CD8-positive, alpha-beta memory T cell (primary cell): Measurements from ENCODE around the gene MACROD1. TPM values are rescaled to one million over a fixed set of nuclear protein-coding genes. Genes with fewer than 3 reads are reported as not detected.

Experiments
- CTCF ChIA-PET: fragments of 350-600 bp; sonication (Branson Sonifier 250); formaldehyde crosslinking; loops from one replicate; lab custom pipeline; 2021; ENCODE audit warnings: antibody characterized with exemption; lab: Charles Lee
- POLR2A ChIA-PET: fragments of 350-600 bp; sonication (Branson Sonifier 250); formaldehyde crosslinking; loops from one replicate; lab custom pipeline; 2021; ENCODE audit warnings: antibody characterized with exemption; lab: Charles Lee
- DNase-seq, 5 donors: peaks; one replicate each; pipeline versions ENCODE4 v3.0.0 to v3.0.0-alpha.2; 2020 to 2022; ENCODE audit warnings: mixed read lengths in 1 of 5
- H3K27ac ChIP-seq: one replicate; pipeline ENCODE4 v1.7.0; 2013; ENCODE audit warnings: low read depth, mild to moderate bottlenecking, low read length, moderate library complexity
- H3K27me3 ChIP-seq: 2 replicates; pipeline ENCODE4 v1.7.0; 2013; ENCODE audit warnings: low read length, mild to moderate bottlenecking; ENCODE audit not compliant: insufficient read depth, poor library complexity, severe bottlenecking
- H3K36me3 ChIP-seq: 2 replicates; pipeline ENCODE4 v1.7.0; 2013; ENCODE audit warnings: mild to moderate bottlenecking, low read length, moderate library complexity; ENCODE audit not compliant: insufficient read depth
- H3K4me1 ChIP-seq: 2 replicates; pipeline ENCODE4 v1.7.0; 2013; ENCODE audit warnings: mild to moderate bottlenecking, low read length, moderate library complexity; ENCODE audit not compliant: insufficient read depth
- H3K4me3 ChIP-seq: 2 replicates; pipeline ENCODE4 v1.7.0; 2013; ENCODE audit warnings: mild to moderate bottlenecking, low read length
- H3K9me3 ChIP-seq: 2 replicates; pipeline ENCODE4 v1.7.0; 2013; ENCODE audit warnings: mild to moderate bottlenecking, low read length
- H3K27ac Mint-ChIP-seq, 8 donors: one replicate each; pipeline ENCODE4 v1.8.0; 2020 to 2021; ENCODE audit warnings: mixed read lengths in 8 of 8, mild to moderate bottlenecking in 6 of 8, inconsistent platforms in 3 of 8, moderate library complexity in 3 of 8
- H3K27me3 Mint-ChIP-seq, 2 donors: one replicate each; pipeline ENCODE4 v1.8.0; 2020 to 2021; ENCODE audit warnings: mixed read lengths in 2 of 2, mild to moderate bottlenecking in 1 of 2, moderate library complexity in 1 of 2
- H3K36me3 Mint-ChIP-seq, 3 donors: one replicate each; pipeline ENCODE4 v1.8.0; 2020 to 2021; ENCODE audit warnings: mixed read lengths in 3 of 3, inconsistent platforms in 1 of 3, mild to moderate bottlenecking in 1 of 3
- H3K4me1 Mint-ChIP-seq, 3 donors: one replicate each; pipeline ENCODE4 v1.8.0; 2020 to 2021; ENCODE audit warnings: mixed read lengths in 3 of 3, inconsistent platforms in 1 of 3, mild to moderate bottlenecking in 1 of 3
- H3K4me3 Mint-ChIP-seq, 7 donors: one replicate each; pipeline ENCODE4 v1.8.0; 2020 to 2021; ENCODE audit warnings: mixed read lengths in 7 of 7, mild to moderate bottlenecking in 6 of 7, moderate library complexity in 4 of 7, inconsistent platforms in 2 of 7
- H3K9me3 Mint-ChIP-seq, 5 donors: one replicate each; pipeline ENCODE4 v1.8.0; 2020 to 2022; ENCODE audit warnings: mixed read lengths in 5 of 5, mild to moderate bottlenecking in 3 of 5, moderate library complexity in 2 of 5, inconsistent platforms in 1 of 5
- polyA plus RNA-seq: library from polyadenylated mRNA; unstranded; fragments of 300-500 nt; fragmentation: Illumina TruSeq; gene quantifications from one replicate; pipeline ENCODE4 v1.2.3, GENCODE V29; 2021
- total RNA-seq, 2 experiments: library from RNA; stranded (reverse); gene quantifications; one replicate each; pipeline ENCODE4 v1.2.3, GENCODE V29; 2021

Gene MACROD1
- total and polyA plus RNA-seq, 3 experiments from 2014 or later = 9.2 to 25.5 (median 19.6) TPM

DNA sequence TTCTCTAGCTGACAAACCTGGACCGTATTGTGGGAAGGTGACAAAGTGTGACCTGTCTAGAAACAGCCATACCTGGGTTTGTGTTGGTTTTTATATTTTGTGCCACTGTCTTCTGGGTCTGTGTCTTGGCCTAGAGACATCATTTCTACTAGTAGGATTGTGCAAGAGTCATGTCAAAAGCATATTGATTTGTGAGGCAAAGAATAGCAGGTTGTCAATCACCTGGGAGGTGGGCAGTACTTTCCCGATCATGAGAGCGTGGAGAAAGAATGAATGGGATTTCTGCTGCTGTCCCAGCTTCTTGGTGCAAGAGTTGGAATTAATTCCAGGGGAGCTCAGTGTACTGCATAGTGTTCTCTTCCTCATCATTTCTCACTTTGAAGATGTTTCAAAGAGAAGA lies 35.6 kb upstream of the MACROD1 start:
- Histone ChIP-seq H3K36me3 (peaks cover 53% of the 10 kb centered on the region), H3K27ac (no peak overlapping the region), H3K4me3 (no peak overlapping the region), H3K27me3 (no peaks in the 10 kb centered on the region), H3K4me1 (peaks cover 25% of the 10 kb centered on the region), H3K9me3 (no peaks in the 10 kb centered on the region)
- H3K9me3 Mint-ChIP-seq = no peaks in the 10 kb centered on the region
- DNase-seq = no peak
- peak overlapping the region in 4 of 8 donors; percentile 4 to 88 (median 36) for H3K27ac Mint-ChIP-seq
- ChIA-PET CTCF (interaction anchor here (0.7 to 10.4 kb wide), 4 partner anchors 101 to 256 kb away, joined by 3 to 281 read pairs (median 4); partner anchors contain the start of genes CATSPERZ, ESRRA, PRDX5 and TRMT112), POLR2A (interaction anchor here (0.7 kb wide), 1 partner anchor 28 kb away, joined by 3 read pairs; no protein-coding TSS in a partner anchor)
- H3K4me3 Mint-ChIP-seq = no peak overlapping the region
- peaks cover 20 to 29% (median 21%) of the 10 kb centered on the region in 3 donors for H3K4me1 Mint-ChIP-seq
- H3K27me3 Mint-ChIP-seq = no peaks in the 10 kb centered on the region
- peaks cover 19 to 73% (median 23%) of the 10 kb centered on the region in 3 donors for H3K36me3 Mint-ChIP-seq

DNA sequence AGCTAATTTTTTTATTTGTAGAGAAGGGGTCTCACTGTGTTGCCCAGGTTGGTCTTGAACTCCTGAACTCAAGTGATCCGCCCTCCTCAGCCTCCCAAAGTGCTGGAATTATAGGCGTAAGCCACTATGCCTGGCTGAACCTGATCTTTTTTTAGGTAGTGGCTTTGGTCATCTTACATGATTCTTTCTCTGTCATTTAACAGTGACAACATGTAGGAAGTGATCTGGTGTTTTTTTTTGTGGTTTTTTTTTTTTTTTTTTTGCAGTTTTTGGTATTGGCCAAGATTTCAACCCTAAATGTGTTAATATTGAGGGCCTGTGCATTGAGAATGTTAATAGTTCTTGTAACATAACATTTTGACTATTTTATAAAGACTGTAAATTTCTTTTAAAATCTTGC lies 32.6 kb upstream of the MACROD1 start:
- POLR2A ChIA-PET = no interaction called here

DNA sequence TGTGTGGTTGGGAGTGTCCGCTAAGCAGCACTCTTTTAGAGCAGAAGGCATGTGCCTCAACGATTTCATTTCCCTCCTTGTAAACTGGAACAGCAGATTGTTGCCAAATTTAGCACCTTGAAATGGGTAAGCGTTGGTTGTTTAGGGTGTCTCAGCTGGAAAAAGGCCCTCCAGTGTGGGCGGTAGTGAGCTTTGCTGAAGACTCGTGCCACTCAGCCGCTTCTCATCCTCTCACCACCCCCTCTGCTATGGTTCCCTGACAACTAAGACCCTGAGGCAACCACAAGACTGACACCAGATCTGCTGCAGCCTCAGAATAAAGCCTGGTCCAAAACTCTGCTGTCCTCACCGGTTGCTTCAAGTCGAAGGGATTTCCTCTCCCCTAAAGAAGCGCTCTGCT lies 30.7 kb upstream of the MACROD1 start:
- POLR2A ChIA-PET = interaction anchor here (0.6 kb wide), 1 partner anchor 11 kb away, joined by 3 read pairs; no protein-coding TSS in a partner anchor

More for the DNA sequence above, 32.6 kb upstream of the MACROD1 start:
- Histone ChIP-seq H3K36me3 (peaks cover 73% of the 10 kb centered on the region), H3K27ac (no peak overlapping the region), H3K27me3 (no peaks in the 10 kb centered on the region), H3K9me3 (no peaks in the 10 kb centered on the region), H3K4me3 (no peak overlapping the region), H3K4me1 (no peaks in the 10 kb centered on the region)
- H3K4me1 Mint-ChIP-seq = peaks cover under 1 to 5% (median 4%) of the 10 kb centered on the region in 3 donors
- H3K27me3 Mint-ChIP-seq = no peaks in the 10 kb centered on the region
- no peak overlapping the region for H3K4me3 Mint-ChIP-seq
- H3K27ac Mint-ChIP-seq = peak overlapping the region in 2 of 8 donors; percentile 12 to 61
- H3K36me3 Mint-ChIP-seq = peaks cover 22 to 90% (median 25%) of the 10 kb centered on the region in 3 donors
- no peaks in the 10 kb centered on the region for H3K9me3 Mint-ChIP-seq
- no peak for DNase-seq
- CTCF ChIA-PET = interaction anchor here (1.8 to 2.4 kb wide), 2 partner anchors 11 to 102 kb away, joined by 4 to 5 read pairs; no protein-coding TSS in a partner anchor

DNA sequence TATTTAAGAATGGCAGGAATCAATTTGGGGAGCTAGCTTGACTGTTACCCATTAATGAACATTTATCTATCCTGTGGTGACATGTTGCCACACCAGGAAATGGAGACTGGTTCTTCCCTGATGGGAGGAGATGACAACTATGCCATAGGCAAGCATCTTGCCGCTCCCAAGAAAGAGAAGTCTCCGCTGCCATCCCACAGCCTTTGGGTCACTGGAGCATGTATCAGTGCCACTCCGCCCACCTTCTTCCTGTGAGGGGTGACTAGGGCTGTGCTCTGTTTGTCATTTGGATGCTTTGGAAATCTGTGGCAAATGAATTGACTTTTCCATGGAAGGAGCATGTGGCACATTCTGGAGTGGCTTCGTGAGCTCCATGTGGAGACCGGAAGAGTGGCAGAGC lies 26.5 kb upstream of the MACROD1 start:
- Histone ChIP-seq H3K4me3 (no peak overlapping the region), H3K27me3 (no peaks in the 10 kb centered on the region), H3K27ac (no peak overlapping the region), H3K4me1 (peaks cover 19% of the 10 kb centered on the region), H3K9me3 (no peaks in the 10 kb centered on the region), H3K36me3 (peaks cover 49% of the 10 kb centered on the region)
- peaks cover 13 to 65% (median 14%) of the 10 kb centered on the region in 3 donors for H3K36me3 Mint-ChIP-seq
- H3K4me3 Mint-ChIP-seq = no peak overlapping the region
- H3K9me3 Mint-ChIP-seq = no peaks in the 10 kb centered on the region
- no peak for DNase-seq
- CTCF ChIA-PET = interaction anchor here (1.3 to 1.4 kb wide), 2 partner anchors 14 to 112 kb away, joined by 4 read pairs; partner anchors contain the start of gene FERMT3
- H3K27me3 Mint-ChIP-seq = no peaks in the 10 kb centered on the region
- POLR2A ChIA-PET = no interaction called here
- peak overlapping the region in 4 of 8 donors; percentile 14 to 35 (median 18) for H3K27ac Mint-ChIP-seq
- peaks cover 14 to 31% (median 29%) of the 10 kb centered on the region in 3 donors for H3K4me1 Mint-ChIP-seq

More for the DNA sequence above, 30.7 kb upstream of the MACROD1 start:
- no peaks in the 10 kb centered on the region for H3K27me3 ChIP-seq
- Mint-ChIP-seq H3K9me3 (no peaks in the 10 kb centered on the region), H3K27me3 (no peaks in the 10 kb centered on the region), H3K27ac (peak overlapping the region in 3 of 8 donors; percentile 19 to 52 (median 19)), H3K4me1 (peaks cover 5 to 13% (median 13%) of the 10 kb centered on the region in 3 donors), H3K36me3 (peaks cover 19 to 86% (median 20%) of the 10 kb centered on the region in 3 donors), H3K4me3 (no peak overlapping the region)
- no peak for DNase-seq
- no peak overlapping the region for H3K27ac ChIP-seq
- no peaks in the 10 kb centered on the region for H3K9me3 ChIP-seq
- H3K4me3 ChIP-seq = no peak overlapping the region
- H3K4me1 ChIP-seq = peaks cover 5% of the 10 kb centered on the region
- CTCF ChIA-PET = interaction anchor here (2.4 to 2.6 kb wide), 2 partner anchors 9 to 104 kb away, joined by 5 to 11 read pairs; partner anchors contain the start of gene FERMT3
- H3K36me3 ChIP-seq = peaks cover 68% of the 10 kb centered on the region

DNA sequence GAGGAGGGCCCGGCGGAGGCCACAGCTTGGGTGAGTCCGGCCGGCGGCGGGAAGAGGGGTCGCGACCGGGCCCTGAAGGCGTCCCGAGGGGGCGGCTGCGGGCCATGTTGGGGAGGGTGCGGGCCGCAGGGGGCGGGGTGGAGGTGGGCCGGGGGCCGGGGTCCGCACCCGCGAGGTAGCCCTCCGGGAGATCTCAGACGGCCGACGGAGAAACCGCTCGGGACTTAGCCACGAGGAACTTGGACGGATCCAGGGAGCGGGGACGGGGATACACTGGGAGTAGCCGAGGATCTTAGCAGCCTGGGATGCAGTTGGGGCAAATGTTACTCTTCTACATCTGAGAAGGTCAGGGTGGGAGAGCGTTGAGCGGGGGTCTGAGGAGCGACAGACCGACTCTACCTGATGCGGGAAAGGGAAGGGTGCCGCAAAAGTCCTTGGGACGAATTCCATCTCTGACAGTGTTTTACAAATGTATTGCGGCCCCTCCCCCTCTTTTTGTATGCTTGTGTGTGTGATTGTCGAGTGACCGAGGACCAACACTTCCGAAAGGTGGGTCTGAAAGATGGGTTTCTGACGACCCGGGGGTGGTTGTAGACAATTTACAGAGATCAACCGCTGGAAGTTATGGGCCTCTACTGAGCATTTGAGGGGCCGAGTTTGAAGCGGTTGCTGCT lies 20.7 kb upstream of the MACROD1 start:
- Histone ChIP-seq H3K4me1 (peaks cover 26% of the 10 kb centered on the region), H3K9me3 (no peaks in the 10 kb centered on the region), H3K27me3 (no peaks in the 10 kb centered on the region), H3K27ac (no peak overlapping the region), H3K36me3 (no peaks in the 10 kb centered on the region), H3K4me3 (no peak overlapping the region)
- CTCF ChIA-PET = interaction anchor here (0.9 to 4.0 kb wide), 15 partner anchors 11 to 186 kb away, joined by 3 to 34 read pairs (median 5); partner anchors contain the start of genes FERMT3, NUDT22 and TRPT1
- peaks cover 28 to 45% (median 32%) of the 10 kb centered on the region in 3 donors for H3K4me1 Mint-ChIP-seq
- peak overlapping the region in 1 of 8 donors; percentile 83 for H3K27ac Mint-ChIP-seq
- DNase-seq = peak in 3 of 5 donors; percentile 26 to 54 (median 45)
- peaks cover 0 to 5% of the 10 kb centered on the region in 2 donors for H3K27me3 Mint-ChIP-seq
- H3K36me3 Mint-ChIP-seq = peaks cover 0 to 16% (median 0%) of the 10 kb centered on the region in 3 donors
- POLR2A ChIA-PET = interaction anchor here (0.6 to 4.9 kb wide), 11 partner anchors 19 to 385 kb away, joined by 3 to 53 read pairs (median 6); partner anchors contain the start of genes BAD, DNAJC4, FERMT3 and FKBP2
- H3K9me3 Mint-ChIP-seq = no peaks in the 10 kb centered on the region
- H3K4me3 Mint-ChIP-seq = no peak overlapping the region

DNA sequence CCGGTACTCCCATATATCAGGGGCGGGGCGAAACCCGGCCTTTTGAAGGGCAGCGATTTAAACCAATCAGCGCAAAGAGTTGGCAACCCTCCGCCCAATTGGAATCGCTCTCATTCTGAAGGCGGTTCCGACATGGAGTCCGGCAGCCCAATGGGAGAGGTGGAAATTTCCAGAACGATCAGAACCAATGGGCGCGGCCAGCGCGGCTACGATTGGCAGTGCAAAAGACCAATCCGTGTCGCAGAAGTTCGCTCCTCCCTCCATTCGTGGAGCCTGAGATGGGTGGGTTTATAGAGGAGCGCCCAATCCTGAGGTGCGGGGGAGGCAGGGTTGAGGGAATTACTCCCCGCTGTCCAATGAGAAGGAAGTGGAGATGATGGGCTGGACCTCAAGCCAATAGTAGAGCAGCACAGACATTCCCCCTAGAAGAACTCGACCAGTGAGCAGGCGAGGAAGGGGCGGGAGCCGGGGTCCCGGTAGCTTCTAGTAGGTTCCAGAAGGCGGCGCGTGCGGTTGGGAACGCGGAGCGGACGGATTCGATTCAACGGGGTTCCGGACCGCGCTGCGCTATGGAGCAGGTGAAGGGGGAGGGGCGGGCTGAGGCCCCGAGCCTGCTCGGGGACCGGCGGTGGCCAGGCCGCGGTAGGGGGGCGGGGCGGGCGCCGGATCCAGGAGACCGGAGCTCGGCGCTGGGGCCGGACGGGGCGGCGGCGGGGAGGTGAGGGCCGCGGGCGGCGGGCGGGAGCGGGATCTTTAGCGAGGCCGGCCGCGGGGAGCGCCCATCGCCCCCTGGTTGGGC lies 20.0 kb upstream of the MACROD1 start, which contains the start of gene STIP1:
STIP1 (plus strand) TSS at position 479 of the 799 bp plus-strand sequence; CDS start at position 570, 91 bp downstream.
- H3K27ac ChIP-seq = peak within 1 kb of the TSS; percentile 76
- Mint-ChIP-seq H3K27ac (peak within 1 kb of the TSS; percentile 83 to 99 (median 96)), H3K4me1 (peaks cover 28 to 48% (median 32%) of the 10 kb centered on the region in 3 donors), H3K9me3 (no peaks in the 10 kb centered on the region), H3K27me3 (peaks cover 0 to 5% of the 10 kb centered on the region in 2 donors), H3K36me3 (peaks cover 0 to 16% (median 0%) of the 10 kb centered on the region in 3 donors), H3K4me3 (peak within 1 kb of the TSS in 5 of 7 donors; percentile 89 to 100 (median 94))
- no peaks in the 10 kb centered on the region for H3K27me3 ChIP-seq
- H3K4me1 ChIP-seq = peaks cover 32% of the 10 kb centered on the region
- no peaks in the 10 kb centered on the region for H3K36me3 ChIP-seq
- POLR2A ChIA-PET = interaction anchor here (0.6 to 4.9 kb wide), 15 partner anchors 20 to 384 kb away, joined by 3 to 53 read pairs (median 6); partner anchors contain the start of genes BAD, DNAJC4, FERMT3 and FKBP2
- no peaks in the 10 kb centered on the region for H3K9me3 ChIP-seq
- CTCF ChIA-PET = interaction anchor here (0.6 to 2.5 kb wide), 14 partner anchors 10 to 660 kb away, joined by 3 to 15 read pairs (median 4); partner anchors contain the start of genes COX8A, FERMT3, NUDT22 and TRMT112
- H3K4me3 ChIP-seq = peak within 1 kb of the TSS; percentile 76
- peak; percentile 96 to 100 (median 99) for DNase-seq

DNA sequence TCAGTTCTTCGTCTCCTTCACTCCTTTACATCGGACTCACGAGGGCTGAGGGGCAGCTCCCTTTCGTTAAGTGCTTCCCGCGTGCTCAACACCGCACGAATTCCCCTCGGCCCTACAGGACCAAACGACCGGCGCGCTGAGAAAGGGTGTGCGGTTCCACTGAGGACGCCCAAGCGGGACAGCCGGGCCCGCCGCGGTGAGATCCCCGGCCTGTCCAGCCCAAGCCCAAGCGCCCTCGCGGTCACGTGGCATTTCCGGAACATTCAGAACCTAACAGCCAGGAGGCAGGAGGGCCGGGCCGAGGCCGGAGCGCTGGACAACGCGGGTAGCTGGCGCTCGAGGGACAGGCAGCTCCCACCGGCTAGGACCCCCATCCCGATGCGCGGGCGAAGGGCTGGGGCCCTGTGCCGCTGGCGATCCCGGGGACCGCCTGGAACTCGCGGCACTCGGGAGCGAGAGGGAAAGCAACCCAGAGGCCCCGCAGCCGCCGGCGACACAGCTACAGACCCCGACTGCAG lies 19.3 kb upstream of the MACROD1 start:
- CTCF ChIA-PET = interaction anchor here (0.6 to 2.5 kb wide), 15 partner anchors 10 to 660 kb away, joined by 3 to 15 read pairs (median 4); partner anchors contain the start of genes COX8A, FERMT3, NUDT22 and TRMT112

More for the DNA sequence above, 19.3 kb upstream of the MACROD1 start:
- Histone ChIP-seq H3K4me3 (peak overlapping the region; percentile 76), H3K36me3 (no peaks in the 10 kb centered on the region), H3K27ac (peak overlapping the region; percentile 76), H3K4me1 (peaks cover 33% of the 10 kb centered on the region), H3K9me3 (no peaks in the 10 kb centered on the region), H3K27me3 (no peaks in the 10 kb centered on the region)
- peaks cover 0 to 5% of the 10 kb centered on the region in 2 donors for H3K27me3 Mint-ChIP-seq
- peaks cover 26 to 44% (median 26%) of the 10 kb centered on the region in 3 donors for H3K4me1 Mint-ChIP-seq
- no peak for DNase-seq
- no peaks in the 10 kb centered on the region for H3K9me3 Mint-ChIP-seq
- peaks cover 0 to 12% (median 0%) of the 10 kb centered on the region in 3 donors for H3K36me3 Mint-ChIP-seq
- POLR2A ChIA-PET = interaction anchor here (0.6 to 4.9 kb wide), 15 partner anchors 20 to 347 kb away, joined by 3 to 53 read pairs (median 6); partner anchors contain the start of genes BAD, FERMT3, FKBP2 and MACROD1
- H3K4me3 Mint-ChIP-seq = peak overlapping the region in 5 of 7 donors; percentile 89 to 100 (median 94)
- peak overlapping the region; percentile 83 to 99 (median 94) for H3K27ac Mint-ChIP-seq
